H1 (cell line): ENCODE data around the gene ZNF488. TPM values are rescaled to one million over a fixed set of nuclear protein-coding genes. Genes with fewer than 3 reads are reported as not detected.
A peak's percentile ranks its signal among the peaks of the same experiment; 100 is the strongest.

ENCODE experiments used
- CTCF ChIA-PET: fragments of 300-600 bp; sonication (Branson Sonifier 250); formaldehyde crosslinking; loops from one replicate; lab custom pipeline; 2021; ENCODE audit not compliant: partially characterized antibody; lab: Charles Lee
- POLR2A ChIA-PET: fragments of 300-600 bp; sonication (Branson Sonifier 250); formaldehyde crosslinking; loops from one replicate; lab custom pipeline; 2021; ENCODE audit warnings: inconsistent platforms; ENCODE audit not compliant: partially characterized antibody; lab: Charles Lee
- DNase-seq, 2 experiments: peaks; one replicate each; pipeline versions ENCODE4 v3.0.0 to v3.0.0-alpha.2; 2010 to 2022; ENCODE audit warnings: low spot score in 2 of 2, low read depth in 1 of 2, mixed read lengths in 1 of 2
- FAIRE-seq: peaks from 2 replicates; lab custom pipeline; 2011; peaks lifted over from hg19 to GRCh38; lab: Jason Lieb, UNC
- H2AFZ ChIP-seq: 2 replicates; pipeline ENCODE4 v1.8.1; 2012; ENCODE audit warnings: low read length, inconsistent platforms
- H2AK5ac ChIP-seq: 2 replicates; pipeline ENCODE4 v1.6.1; 2013; ENCODE audit warnings: low read depth, low read length
- H2BK120ac ChIP-seq: replicated peaks from 2 replicates; pipeline ENCODE3; 2013; ENCODE audit warnings: low read depth, low read length, inconsistent platforms
- H2BK12ac ChIP-seq: 2 replicates; pipeline ENCODE4 v1.6.1; 2013; ENCODE audit warnings: low read depth, low read length
- H2BK15ac ChIP-seq: 2 replicates; pipeline ENCODE4 v1.6.1; 2013; ENCODE audit warnings: low read length
- H2BK20ac ChIP-seq: 2 replicates; pipeline ENCODE4 v1.6.1; 2013; ENCODE audit warnings: low read length
- H2BK5ac ChIP-seq: 2 replicates; pipeline ENCODE4 v1.6.1; 2013; ENCODE audit warnings: low read depth, low read length
- H3K14ac ChIP-seq: 2 replicates; pipeline ENCODE4 v1.6.1; 2013; ENCODE audit warnings: inconsistent platforms; ENCODE audit not compliant: insufficient read length
- H3K18ac ChIP-seq: 2 replicates; pipeline ENCODE4 v1.6.1; 2013; ENCODE audit warnings: low read length; ENCODE audit errors: extremely low read depth
- H3K23ac ChIP-seq: 2 replicates; pipeline ENCODE4 v1.6.1; 2013; ENCODE audit warnings: inconsistent platforms; ENCODE audit not compliant: insufficient read length
- H3K23me2 ChIP-seq: 2 replicates; pipeline ENCODE4 v1.6.1; 2013; ENCODE audit warnings: low read depth, low read length
- H3K27ac ChIP-seq: 2 replicates; pipeline ENCODE4 v1.6.1; 2011; ENCODE audit warnings: low read depth, low read length, inconsistent platforms
- H3K27me3 ChIP-seq, 4 experiments: replicated peaks in 1 of 4; 1 replicate in 1 of 4; 2 replicates in 3 of 4; pipeline versions ENCODE4 v1.6.1 to v1.8.1; 2011 to 2013; ENCODE audit warnings: low read length in 3 of 4, mild to moderate bottlenecking in 3 of 4, inconsistent platforms in 2 of 4, mixed read lengths in 2 of 4, moderate library complexity in 1 of 4; ENCODE audit not compliant: control insufficient read depth in 3 of 4, insufficient read depth in 3 of 4; ENCODE audit errors: extremely low read depth in 1 of 4
- H3K36me3 ChIP-seq, 4 experiments: 2 replicates each; pipeline versions ENCODE4 v1.6.1 to v1.8.1; 2011 to 2013; ENCODE audit warnings: mild to moderate bottlenecking in 4 of 4, low read length in 3 of 4, moderate library complexity in 2 of 4, control low read depth in 1 of 4, inconsistent platforms in 1 of 4; ENCODE audit not compliant: insufficient read depth in 4 of 4, control insufficient read depth in 2 of 4
- H3K4ac ChIP-seq: replicated peaks from 2 replicates; pipeline ENCODE3; 2013; ENCODE audit warnings: low read length, low read depth, mixed read lengths, inconsistent platforms; ENCODE audit not compliant: insufficient read length
- H3K4me1 ChIP-seq, 4 experiments: replicated peaks in 1 of 4; 1 replicate in 1 of 4; 2 replicates in 3 of 4; pipeline versions ENCODE4 v1.6.1 to v1.8.1; 2011 to 2013; ENCODE audit warnings: low read length in 3 of 4, inconsistent platforms in 2 of 4, mixed read lengths in 1 of 4; ENCODE audit not compliant: insufficient read depth in 4 of 4, control insufficient read depth in 3 of 4
- H3K4me2 ChIP-seq, 2 experiments: 2 replicates each; pipeline versions ENCODE4 v1.6.1 to v1.8.1; 2011 to 2013; ENCODE audit warnings: low read depth in 2 of 2, low read length in 2 of 2, control low read depth in 1 of 2, inconsistent platforms in 1 of 2, mild to moderate bottlenecking in 1 of 2; ENCODE audit not compliant: insufficient read depth in 1 of 2
- H3K4me3 ChIP-seq, 4 experiments: fragments of 200-600, 300-600 bp in 1 of 4; sonication (generic), shearing (Covaris generic), sonication (Bioruptor Twin) in 1 of 4; 2 replicates each; pipeline versions ENCODE4 v1.5.1 to v1.8.1; 2011 to 2016; ENCODE audit warnings: low read length in 4 of 4, low read depth in 3 of 4, control low read depth in 2 of 4, inconsistent platforms in 2 of 4, mild to moderate bottlenecking in 2 of 4, mixed read lengths in 1 of 4, moderate library complexity in 1 of 4; ENCODE audit not compliant: insufficient read depth in 2 of 4; ENCODE audit errors: extremely low read depth in 1 of 4
- H3K56ac ChIP-seq: replicated peaks from 2 replicates; pipeline ENCODE3; 2013; ENCODE audit warnings: low read depth, mild to moderate bottlenecking, mixed read lengths, low read length, inconsistent platforms; ENCODE audit not compliant: insufficient read length
- H3K79me1 ChIP-seq: 2 replicates; pipeline ENCODE4 v1.6.1; 2013; ENCODE audit warnings: low read depth, low read length, control low read depth
- H3K79me2 ChIP-seq, 2 experiments: 2 replicates each; pipeline versions ENCODE4 v1.6.1 to v1.8.1; 2012 to 2013; ENCODE audit warnings: low read length in 2 of 2, mild to moderate bottlenecking in 2 of 2, inconsistent platforms in 1 of 2; ENCODE audit not compliant: insufficient read depth in 2 of 2, control insufficient read depth in 1 of 2
- H3K9ac ChIP-seq, 4 experiments: replicated peaks in 1 of 4; 1 replicate in 1 of 4; 2 replicates in 3 of 4; pipeline versions ENCODE4 v1.6.1 to v1.8.1; 2011 to 2013; ENCODE audit warnings: low read depth in 3 of 4, low read length in 3 of 4, control low read depth in 2 of 4, mild to moderate bottlenecking in 2 of 4, moderate library complexity in 2 of 4, inconsistent platforms in 1 of 4; ENCODE audit errors: extremely low read depth in 1 of 4
- H3K9me3 ChIP-seq, 2 experiments: 2 replicates each; pipeline versions ENCODE4 v1.6.1 to v1.8.1; 2012 to 2013; ENCODE audit warnings: mild to moderate bottlenecking in 2 of 2, moderate library complexity in 2 of 2, control low read depth in 1 of 2, inconsistent platforms in 1 of 2, low read depth in 1 of 2, low read length in 1 of 2, mixed read lengths in 1 of 2; ENCODE audit not compliant: insufficient read depth in 2 of 2
- H4K20me1 ChIP-seq, 2 experiments: replicated peaks in 1 of 2; 2 replicates each; pipeline versions ENCODE3 to v1.8.1; 2011 to 2013; ENCODE audit warnings: inconsistent platforms in 2 of 2, low read length in 2 of 2, mild to moderate bottlenecking in 1 of 2; ENCODE audit not compliant: insufficient read depth in 2 of 2, control insufficient read depth in 1 of 2
- H4K5ac ChIP-seq: 2 replicates; pipeline ENCODE4 v1.6.1; 2013; ENCODE audit warnings: low read length, low read depth, mixed read lengths, inconsistent platforms; ENCODE audit not compliant: insufficient read length
- H4K8ac ChIP-seq: 2 replicates; pipeline ENCODE4 v1.8.0; 2013; ENCODE audit warnings: mild to moderate bottlenecking, moderate library complexity, low read length, inconsistent platforms; ENCODE audit not compliant: insufficient read depth; ENCODE audit errors: extremely low read depth
- H4K91ac ChIP-seq: replicated peaks from 2 replicates; pipeline ENCODE3; 2013; ENCODE audit warnings: low read length, mixed read lengths, inconsistent platforms; ENCODE audit not compliant: insufficient read length
- BRCA1 ChIP-seq: IDR thresholded peaks from 2 replicates; pipeline ENCODE4 v1.6.1; 2012; ENCODE audit warnings: low read depth, low read length, improper control_type of control experiment
- GABPA ChIP-seq: IDR thresholded peaks from 2 replicates; pipeline ENCODE4 v1.6.1; 2011; ENCODE audit warnings: mild to moderate bottlenecking, low read length, moderate library complexity, borderline replicate concordance; ENCODE audit not compliant: insufficient read depth
- JUND ChIP-seq: IDR thresholded peaks from 2 replicates; pipeline ENCODE4 v1.6.1; 2011; ENCODE audit warnings: mild to moderate bottlenecking, improper control_type of control experiment, low read length
- KDM4A ChIP-seq: IDR thresholded peaks from one replicate; pipeline ENCODE4 v1.7.1; 2012; ENCODE audit warnings: low read depth, mild to moderate bottlenecking, moderate library complexity, low read length, inconsistent platforms; ENCODE audit not compliant: severe bottlenecking
- NRF1 ChIP-seq: IDR thresholded peaks from 2 replicates; pipeline ENCODE4 v1.6.1; 2011; ENCODE audit warnings: mild to moderate bottlenecking, low read depth, low read length, improper control_type of control experiment
- POLR2AphosphoS5 ChIP-seq: IDR thresholded peaks from 2 replicates; pipeline ENCODE4 v1.6.1; 2011; ENCODE audit warnings: low read depth, low read length
- RAD21 ChIP-seq, 2 experiments: IDR thresholded peaks in 1 of 2; conservative IDR thresholded peaks in 1 of 2; 2 replicates each; pipeline ENCODE4 v1.6.1; 2011; ENCODE audit warnings: low read depth in 2 of 2, low read length in 2 of 2, improper control_type of control experiment in 1 of 2, inconsistent platforms in 1 of 2, mild to moderate bottlenecking in 1 of 2, moderate library complexity in 1 of 2
- RNF2 ChIP-seq: fragments of 200-900, 300-1000 bp; sonication (generic); IDR thresholded peaks from 2 replicates; pipeline ENCODE4 v1.7.1; 2016; ENCODE audit warnings: borderline replicate concordance, low read depth, mild to moderate bottlenecking, antibody characterized with exemption, low read length; ENCODE audit not compliant: poor library complexity, severe bottlenecking; ENCODE audit errors: missing control alignments
- SUZ12 ChIP-seq: fragments of 200-600 bp; sonication (generic); IDR thresholded peaks from 2 replicates; pipeline ENCODE4 v1.6.1; 2012; ENCODE audit warnings: mild to moderate bottlenecking, inconsistent platforms, low read length, moderate library complexity, mixed read lengths
- TEAD4 ChIP-seq: IDR thresholded peaks from 2 replicates; pipeline ENCODE4 v1.6.1; 2012; ENCODE audit warnings: low read depth, low read length, inconsistent platforms, mixed read lengths
- WGBS, 2 experiments: shearing (Covaris generic) in 1 of 2; methylation state at CpG; one replicate each; pipeline versions ENCODE4 v1.1.6 to v1.1.7; 2013 to 2015; ENCODE audit warnings: low lambda C conversion rate in 2 of 2, mixed read lengths in 2 of 2, inconsistent platforms in 1 of 2, low coverage in 1 of 2, missing lambda C conversion rate in 1 of 2; ENCODE audit not compliant: insufficient replicate concordance in 2 of 2, insufficient coverage in 1 of 2, insufficient read length in 1 of 2; ENCODE audit errors: extremely low coverage in 1 of 2, missing lambda C conversion rate in 1 of 2; 5-methylcytosine and 5-hydroxymethylcytosine counted together
- polyA plus RNA-seq, 7 experiments: library from polyadenylated mRNA; depleted of rRNA in 3 of 7; stranded (reverse) in 5 of 7; unstranded in 2 of 7; fragments of >200 nt in 5 of 7; fragments of 200-250 nt in 2 of 7; gene quantifications; 1 replicate in 5 of 7; 2 replicates in 1 of 7; 4 replicates in 1 of 7; pipeline versions ENCODE4 v1.2.1 to v1.2.3, GENCODE V29; 2011 to 2013; ENCODE audit warnings: missing spikeins in 2 of 7, mixed read lengths in 2 of 7
- total RNA-seq: library from RNA; stranded (reverse); fragmentation: NEBNext Ultra II Directional; extraction: Animal tissue kit (Norgen Biotek cat#: 25700); gene quantifications from 2 replicates; pipeline ENCODE4 v1.2.1, GENCODE V29; 2021
- TF ChIP-seq, protein P1 (sequence below): IDR thresholded peaks from 2 replicates; pipeline ENCODE4 v1.6.1; 2012; ENCODE audit warnings: inconsistent platforms

Gene ZNF488
- total and polyA plus RNA-seq, 2 of the 8 experiments (the other 6 are each of a cell fraction or from before 2014, with no cell fraction given), result 7.9 to 11.4 TPM

DNA sequence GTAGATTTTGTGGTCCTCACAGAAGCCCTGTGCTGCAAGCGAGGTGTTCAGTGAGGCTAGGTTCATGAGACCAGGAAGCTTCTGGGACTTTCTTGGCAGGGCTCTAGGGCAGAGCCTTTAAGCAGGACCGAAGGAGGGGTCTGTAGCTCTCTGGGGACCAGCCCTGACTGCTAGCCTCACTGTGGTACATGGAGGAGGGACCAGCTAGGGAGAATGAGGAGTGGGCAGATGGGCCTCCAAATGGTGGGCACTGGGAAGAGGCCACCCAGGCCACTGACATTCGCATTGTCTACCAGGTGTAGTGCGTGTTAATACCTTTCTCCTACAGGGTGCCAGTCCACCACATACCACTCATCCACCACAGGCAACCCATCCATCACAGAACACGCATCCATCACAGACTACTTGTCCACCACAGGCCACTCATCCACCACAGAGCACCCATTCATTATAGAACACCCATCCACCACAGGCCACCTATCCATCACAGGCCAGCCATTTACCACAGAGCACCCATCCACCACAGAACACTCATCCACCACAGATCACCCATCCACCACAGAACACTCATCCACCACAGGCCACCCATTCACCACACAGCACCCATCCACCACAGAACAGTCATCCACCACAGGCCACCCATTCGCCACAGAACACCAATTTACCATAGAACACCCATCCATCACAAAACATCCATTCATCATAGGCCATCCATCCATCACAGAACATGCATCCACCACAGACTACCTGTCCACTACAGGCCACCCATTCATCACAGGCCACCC is 31.6 kb upstream of the ZNF488 start:
- FAIRE-seq, result no peak
- CTCF ChIA-PET, result interaction anchor here (1.1 kb wide), 1 partner anchor 55 kb away, joined by 3 read pairs; no protein-coding TSS in a partner anchor
- TF ChIP-seq GABPA, result no peak
- TF ChIP-seq NRF1, result no peak
- TF ChIP-seq POLR2AphosphoS5, result no peak
- TF ChIP-seq SUZ12, result no peak
- no peak for TF ChIP-seq TEAD4
- no peak for TF ChIP-seq KDM4A
- no peak for TF ChIP-seq RAD21 (IDR thresholded peaks at IDR 0.05 in 1 of 2, conservative IDR thresholded peaks at IDR 0.05 in 1 of 2; ENCODE audit: low read depth in 2 of 2, low read length in 2 of 2)
- TF ChIP-seq RNF2, result no peak
- no peak for TF ChIP-seq BRCA1
- TF ChIP-seq JUND, result no peak
- TF ChIP-seq, protein P1, sequence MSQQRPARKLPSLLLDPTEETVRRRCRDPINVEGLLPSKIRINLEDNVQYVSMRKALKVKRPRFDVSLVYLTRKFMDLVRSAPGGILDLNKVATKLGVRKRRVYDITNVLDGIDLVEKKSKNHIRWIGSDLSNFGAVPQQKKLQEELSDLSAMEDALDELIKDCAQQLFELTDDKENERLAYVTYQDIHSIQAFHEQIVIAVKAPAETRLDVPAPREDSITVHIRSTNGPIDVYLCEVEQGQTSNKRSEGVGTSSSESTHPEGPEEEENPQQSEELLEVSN, result no peak

More for the DNA sequence above, 31.6 kb upstream of the ZNF488 start:
- POLR2A ChIA-PET, result no interaction called here
- Histone ChIP-seq H3K4ac (no peak overlapping the region), H3K18ac (no peak overlapping the region), H4K8ac (peak overlapping the region; percentile 25; the same call in 1 of the 2 replicates), H3K14ac (no peak overlapping the region), H3K27me3 (no peaks in the 10 kb centered on the region), H3K9me3 (no peaks in the 10 kb centered on the region), H3K4me3 (no peak overlapping the region), H4K20me1 (no peaks in the 10 kb centered on the region), H3K79me1 (no peaks in the 10 kb centered on the region), H2BK120ac (no peak overlapping the region), H3K23ac (no peak overlapping the region), H3K79me2 (no peaks in the 10 kb centered on the region), H2BK5ac (no peak overlapping the region), H3K4me1 (peaks cover 0 to 5% (median 3%) of the 10 kb centered on the region in 4 experiments; a peak in 6 of 7 replicates), H2BK15ac (no peak overlapping the region), H3K56ac (peak overlapping the region; percentile 39), H2BK20ac (no peak overlapping the region), H3K36me3 (no peaks in the 10 kb centered on the region), H3K4me2 (no peak overlapping the region), H3K27ac (no peak overlapping the region), H2BK12ac (no peak overlapping the region), H2AFZ (no peak overlapping the region), H3K9ac (no peak overlapping the region), H4K91ac (no peak overlapping the region), H4K5ac (no peak overlapping the region), H3K23me2 (peaks cover 7% of the 10 kb centered on the region; the same call in 1 of the 2 replicates), H2AK5ac (no peak overlapping the region)
- DNase-seq, result no peak
- WGBS, 2 experiments, result 83% methylated on average over 6 of the region's 6 CpGs; no CpG with 5 or more reads in 1 of the 2 experiments
